Activated CD8-positive, alpha-beta T cell treated with anti-CD3 and anti-CD28 coated beads for 36 hours (primary cell): ENCODE data around the gene ROR2. TPM values are rescaled to one million over a fixed set of nuclear protein-coding genes. Genes with fewer than 3 reads are reported as not detected.

ENCODE experiments used
- ATAC-seq: fragments of 200-7000 bp; cut with Tn5 transposase; one replicate; pipeline ENCODE4 v1.10.0; 2021; ENCODE audit warnings: mild to moderate bottlenecking, moderate library complexity
- CTCF ChIA-PET: fragments of 350-600 bp; sonication (Branson Sonifier 250); formaldehyde crosslinking; loops from one replicate; lab custom pipeline; 2021; ENCODE audit warnings: antibody characterized with exemption; lab: Charles Lee
- POLR2A ChIA-PET: fragments of 350-600 bp; sonication (Branson Sonifier 250); formaldehyde crosslinking; loops from one replicate; lab custom pipeline; 2021; ENCODE audit warnings: antibody characterized with exemption; lab: Charles Lee
- DNase-seq: peaks from one replicate; pipeline ENCODE4 v3.0.0-alpha.2; 2020
- H3K27ac Mint-ChIP-seq: one replicate; pipeline ENCODE4 v1.8.0; 2021; ENCODE audit warnings: mild to moderate bottlenecking, mixed read lengths
- H3K27me3 Mint-ChIP-seq: one replicate; pipeline ENCODE4 v1.8.0; 2021; ENCODE audit warnings: mixed read lengths
- H3K36me3 Mint-ChIP-seq: one replicate; pipeline ENCODE4 v1.8.0; 2021; ENCODE audit warnings: low read depth, mixed read lengths
- H3K4me1 Mint-ChIP-seq: one replicate; pipeline ENCODE4 v1.8.0; 2021; ENCODE audit warnings: low read depth, mixed read lengths
- H3K4me3 Mint-ChIP-seq: one replicate; pipeline ENCODE4 v1.8.0; 2021; ENCODE audit warnings: mild to moderate bottlenecking, moderate library complexity, mixed read lengths
- H3K9me3 Mint-ChIP-seq: one replicate; pipeline ENCODE4 v1.8.0; 2021; ENCODE audit warnings: mixed read lengths
- intact Hi-C: fragments of 100-400 bp; cut with micrococcal nuclease; formaldehyde crosslinking; loops from one replicate; pipeline ENCODE4 v1.10.0; 2022
- total RNA-seq, 2 experiments: library from RNA; stranded (reverse); gene quantifications; one replicate each; pipeline ENCODE4 v1.2.3, GENCODE V29; 2021
- TF ChIP-seq, protein P1 (sequence below): fragments of 200-600 bp; IDR thresholded peaks from one replicate; pipeline ENCODE4 v1.8.0; 2022; ENCODE audit warnings: antibody characterized with exemption, mild to moderate bottlenecking

The ROR2 gene
- total RNA-seq, 2 experiments from 2014 or later = not detected

DNA sequence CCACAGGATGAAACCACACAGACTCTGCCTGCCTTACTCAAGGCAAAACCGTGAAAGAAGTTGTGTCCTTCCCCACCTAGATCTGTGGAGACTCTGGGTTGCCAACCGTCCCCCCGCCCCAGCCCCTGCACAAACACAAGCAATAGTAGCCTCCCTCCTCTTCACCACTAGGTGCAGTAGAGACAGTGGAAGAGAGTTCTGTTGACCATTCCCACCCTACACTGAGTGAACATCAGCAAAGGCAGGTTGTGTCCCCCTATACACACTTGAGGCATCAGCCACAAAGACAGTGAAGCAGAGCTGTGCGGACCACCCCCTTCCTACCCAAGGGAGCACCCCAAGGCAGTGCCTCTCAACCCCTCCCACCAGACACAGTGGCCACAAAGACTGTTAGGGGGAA is 302.7 kb downstream of the ROR2 start:
- ATAC-seq = no peak
- no peaks in the 10 kb centered on the region for H3K4me1 Mint-ChIP-seq
- no peak for DNase-seq
- no peak overlapping the region for H3K4me3 Mint-ChIP-seq
- H3K27ac Mint-ChIP-seq = no peak overlapping the region
- TF ChIP-seq, protein P1, sequence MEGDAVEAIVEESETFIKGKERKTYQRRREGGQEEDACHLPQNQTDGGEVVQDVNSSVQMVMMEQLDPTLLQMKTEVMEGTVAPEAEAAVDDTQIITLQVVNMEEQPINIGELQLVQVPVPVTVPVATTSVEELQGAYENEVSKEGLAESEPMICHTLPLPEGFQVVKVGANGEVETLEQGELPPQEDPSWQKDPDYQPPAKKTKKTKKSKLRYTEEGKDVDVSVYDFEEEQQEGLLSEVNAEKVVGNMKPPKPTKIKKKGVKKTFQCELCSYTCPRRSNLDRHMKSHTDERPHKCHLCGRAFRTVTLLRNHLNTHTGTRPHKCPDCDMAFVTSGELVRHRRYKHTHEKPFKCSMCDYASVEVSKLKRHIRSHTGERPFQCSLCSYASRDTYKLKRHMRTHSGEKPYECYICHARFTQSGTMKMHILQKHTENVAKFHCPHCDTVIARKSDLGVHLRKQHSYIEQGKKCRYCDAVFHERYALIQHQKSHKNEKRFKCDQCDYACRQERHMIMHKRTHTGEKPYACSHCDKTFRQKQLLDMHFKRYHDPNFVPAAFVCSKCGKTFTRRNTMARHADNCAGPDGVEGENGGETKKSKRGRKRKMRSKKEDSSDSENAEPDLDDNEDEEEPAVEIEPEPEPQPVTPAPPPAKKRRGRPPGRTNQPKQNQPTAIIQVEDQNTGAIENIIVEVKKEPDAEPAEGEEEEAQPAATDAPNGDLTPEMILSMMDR = no peak
- ChIA-PET POLR2A (no interaction called here), CTCF (no interaction called here)
- peaks cover 16% of the 10 kb centered on the region for H3K27me3 Mint-ChIP-seq
- H3K36me3 Mint-ChIP-seq = no peaks in the 10 kb centered on the region
- intact Hi-C loops = no loop called here
- no peaks in the 10 kb centered on the region for H3K9me3 Mint-ChIP-seq

DNA sequence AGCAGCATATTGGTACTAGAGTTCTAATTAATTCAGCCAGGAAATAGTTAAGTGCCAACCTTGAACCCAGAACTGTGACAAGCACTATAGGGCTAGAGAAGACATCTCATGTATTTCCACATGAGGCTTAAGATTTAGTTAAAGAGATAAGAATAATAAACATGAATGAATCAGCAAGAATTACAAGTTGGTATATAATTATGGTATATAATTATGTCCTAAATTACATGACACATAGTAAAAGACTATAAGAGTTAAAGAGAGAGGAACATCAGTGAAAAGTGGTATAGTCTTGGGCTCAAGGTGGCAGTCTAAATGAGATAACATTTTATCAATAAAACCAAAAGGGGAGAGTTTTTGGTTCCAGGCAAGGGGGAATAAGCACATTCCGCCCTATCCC is 303.3 kb downstream of the ROR2 start:
- peaks cover 16% of the 10 kb centered on the region for H3K27me3 Mint-ChIP-seq
- POLR2A ChIA-PET = no interaction called here
- intact Hi-C loops = no loop called here
- peaks cover 1% of the 10 kb centered on the region for H3K9me3 Mint-ChIP-seq
- ATAC-seq = no peak
- no peak overlapping the region for H3K27ac Mint-ChIP-seq
- H3K36me3 Mint-ChIP-seq = no peaks in the 10 kb centered on the region
- CTCF ChIA-PET = no interaction called here
- TF ChIP-seq, protein P1 = no peak
- H3K4me3 Mint-ChIP-seq = no peak overlapping the region
- no peaks in the 10 kb centered on the region for H3K4me1 Mint-ChIP-seq
- no peak for DNase-seq

- TF ChIP-seq, protein P1 = no peak
- H3K4me1 Mint-ChIP-seq = no peaks in the 10 kb centered on the region
- ChIA-PET CTCF (no interaction called here), POLR2A (no interaction called here)
- peaks cover 2% of the 10 kb centered on the region for H3K9me3 Mint-ChIP-seq
- H3K4me3 Mint-ChIP-seq = no peak overlapping the region
- no peaks in the 10 kb centered on the region for H3K36me3 Mint-ChIP-seq
- peaks cover 8% of the 10 kb centered on the region for H3K27me3 Mint-ChIP-seq
- DNase-seq (no peak), ATAC-seq (no peak)
- no peak overlapping the region for H3K27ac Mint-ChIP-seq
- intact Hi-C loops = no loop called here
Observed at GRCh38 chr9:91644433-91644832, 305.6 kb downstream of the ROR2 start.

- H3K36me3 Mint-ChIP-seq = no peaks in the 10 kb centered on the region
- H3K27ac Mint-ChIP-seq = no peak overlapping the region
- intact Hi-C loops = no loop called here
- no peak overlapping the region for H3K4me3 Mint-ChIP-seq
- CTCF ChIA-PET = no interaction called here
- DNase-seq (no peak), ATAC-seq (no peak)
- POLR2A ChIA-PET = no interaction called here
- TF ChIP-seq, protein P1 = no peak
- H3K27me3 Mint-ChIP-seq = peaks cover 8% of the 10 kb centered on the region
- peaks cover 2% of the 10 kb centered on the region for H3K9me3 Mint-ChIP-seq
- H3K4me1 Mint-ChIP-seq = no peaks in the 10 kb centered on the region
Observed at GRCh38 chr9:91643481-91644077, 306.4 kb downstream of the ROR2 start.

DNA sequence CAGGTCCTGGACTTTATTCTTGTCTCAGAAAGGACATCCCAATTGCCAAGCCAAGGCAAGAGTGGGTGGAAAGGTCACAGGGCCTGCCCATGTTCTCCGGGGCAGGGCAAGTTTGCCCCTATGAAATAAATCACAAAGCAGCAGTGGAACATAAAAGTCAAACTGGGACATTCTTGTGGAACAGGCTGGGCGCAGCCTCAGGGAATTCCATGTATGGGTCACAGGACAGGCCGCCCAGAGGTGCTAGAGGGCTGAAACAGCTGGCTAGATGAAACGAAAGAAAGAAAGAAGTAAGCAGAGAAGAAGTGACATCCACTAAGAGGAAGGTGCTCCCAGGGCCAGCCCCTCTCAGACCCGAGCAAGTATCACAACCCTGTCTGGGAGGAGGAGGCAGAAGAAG is 307.3 kb downstream of the ROR2 start:
- Mint-ChIP-seq H3K4me1 (no peaks in the 10 kb centered on the region), H3K27me3 (peaks cover 7% of the 10 kb centered on the region), H3K27ac (no peak overlapping the region), H3K4me3 (no peak overlapping the region), H3K36me3 (no peaks in the 10 kb centered on the region), H3K9me3 (peaks cover 2% of the 10 kb centered on the region)
- intact Hi-C loops = no loop called here
- TF ChIP-seq, protein P1 = no peak
- POLR2A ChIA-PET = no interaction called here
- CTCF ChIA-PET = no interaction called here
- no peak for DNase-seq
- ATAC-seq = no peak
